Esophagus muscularis mucosa (tissue), 3 donors: ENCODE data around the gene CDK2.

Experiments
- CTCF ChIP-seq, 3 experiments: fragments of 200-600 bp in 2 of 3; fragments of 450-650 bp in 1 of 3; sonication (generic) in 2 of 3; IDR thresholded peaks; one replicate each; pipeline ENCODE4 v1.5.1; 2017 to 2019; ENCODE audit warnings: antibody characterized with exemption in 3 of 3, mild to moderate bottlenecking in 2 of 3, moderate library complexity in 1 of 3
- POLR2AphosphoS5 ChIP-seq, 2 donors: sonication (generic); formaldehyde crosslinking; IDR thresholded peaks; one replicate each; pipeline ENCODE4 v1.6.1; 2017; ENCODE audit warnings: antibody characterized with exemption in 2 of 2

GRCh38 chr12:55965941-55966407 is 656 bp upstream of the CDK2 start, which contains the start of gene PMEL:
- TF ChIP-seq POLR2AphosphoS5 (IDR thresholded peaks at IDR 0.05) (no peak), CTCF (IDR thresholded peaks at IDR 0.05) (no peak)
